Duodenal mucosa (tissue), 2 donors: ENCODE measurements around the gene CNTNAP2.
"Not testable (repeated sequence)": the region's sequence is repeated elsewhere in the genome, so short reads cannot be mapped to it uniquely, and the experiment has no call there.

Experiments
- H3K27ac ChIP-seq: one replicate; pipeline ENCODE4 v1.7.0; 2013; ENCODE audit warnings: low read depth, low read length
- H3K27me3 ChIP-seq, 2 donors: one replicate each; pipeline ENCODE4 v1.7.0; 2013; ENCODE audit warnings: low read length in 2 of 2, control low read depth in 1 of 2; ENCODE audit not compliant: insufficient read depth in 2 of 2, control insufficient read depth in 1 of 2
- H3K36me3 ChIP-seq, 2 donors: one replicate each; pipeline ENCODE4 v1.7.0; 2013; ENCODE audit warnings: low read length in 2 of 2, control low read depth in 1 of 2; ENCODE audit not compliant: insufficient read depth in 2 of 2, control insufficient read depth in 1 of 2
- H3K4me1 ChIP-seq, 2 donors: one replicate each; pipeline ENCODE4 v1.7.0; 2013; ENCODE audit warnings: low read length in 2 of 2, control low read depth in 1 of 2; ENCODE audit not compliant: insufficient read depth in 2 of 2, control insufficient read depth in 1 of 2
- H3K4me3 ChIP-seq, 2 donors: one replicate each; pipeline ENCODE4 v1.7.0; 2013; ENCODE audit warnings: low read length in 2 of 2, low read depth in 1 of 2
- H3K9ac ChIP-seq, 2 donors: one replicate each; pipeline ENCODE4 v1.7.0; 2013; ENCODE audit warnings: low read length in 2 of 2, low read depth in 1 of 2
- H3K9me3 ChIP-seq, 2 donors: one replicate each; pipeline ENCODE4 v1.7.0; 2013; ENCODE audit warnings: low read length in 2 of 2, control low read depth in 1 of 2; ENCODE audit not compliant: control insufficient read depth in 1 of 2

CNTNAP2 gene

GRCh38 chr7:148302436-148302835 is 2185.8 kb downstream of the CNTNAP2 start:
- H3K4me3 ChIP-seq, H3K27ac ChIP-seq, H3K9ac ChIP-seq, H3K9me3 ChIP-seq, H3K36me3 ChIP-seq, H3K27me3 ChIP-seq: not testable (repeated sequence)
- H3K4me1 ChIP-seq: peaks cover 0 to 12% of the 10 kb centered on the region in 2 donors

- H3K27ac ChIP-seq: no peak overlapping the region
- H3K4me1 ChIP-seq: peaks cover 0 to 12% of the 10 kb centered on the region in 2 donors
- no peaks in the 10 kb centered on the region for H3K36me3 ChIP-seq
- H3K27me3 ChIP-seq: no peaks in the 10 kb centered on the region
- H3K9ac ChIP-seq: no peak overlapping the region
- no peak overlapping the region for H3K4me3 ChIP-seq
- no peaks in the 10 kb centered on the region for H3K9me3 ChIP-seq
Observed at GRCh38 chr7:148303295-148304082, 2186.9 kb downstream of the CNTNAP2 start.

- no peaks in the 10 kb centered on the region for H3K9me3 ChIP-seq
- H3K36me3 ChIP-seq: no peaks in the 10 kb centered on the region
- no peaks in the 10 kb centered on the region for H3K27me3 ChIP-seq
- H3K4me1 ChIP-seq: peaks cover 0 to 12% of the 10 kb centered on the region in 2 donors
- H3K9ac ChIP-seq: no peak overlapping the region
- H3K4me3 ChIP-seq: no peak overlapping the region
- no peak overlapping the region for H3K27ac ChIP-seq
Observed at GRCh38 chr7:148304083-148304335, 2187.4 kb downstream of the CNTNAP2 start.

- no peak overlapping the region for H3K27ac ChIP-seq
- no peak overlapping the region for H3K9ac ChIP-seq
- H3K4me3 ChIP-seq: no peak overlapping the region
- H3K9me3 ChIP-seq: no peaks in the 10 kb centered on the region
- no peaks in the 10 kb centered on the region for H3K36me3 ChIP-seq
- H3K4me1 ChIP-seq: peaks cover 0 to 9% of the 10 kb centered on the region in 2 donors
- no peaks in the 10 kb centered on the region for H3K27me3 ChIP-seq
Observed at GRCh38 chr7:148304456-148304855, 2187.9 kb downstream of the CNTNAP2 start.

- Histone ChIP-seq H3K4me3 (no peak overlapping the region), H3K27ac (no peak overlapping the region), H3K36me3 (no peaks in the 10 kb centered on the region), H3K4me1 (peaks cover 0 to 7% of the 10 kb centered on the region in 2 donors), H3K27me3 (no peaks in the 10 kb centered on the region), H3K9ac (no peak overlapping the region), H3K9me3 (no peaks in the 10 kb centered on the region)
Observed at GRCh38 chr7:148306759-148307158, 2190.2 kb downstream of the CNTNAP2 start.

GRCh38 chr7:148318102-148318811 is 2201.7 kb downstream of the CNTNAP2 start:
- no peaks in the 10 kb centered on the region for H3K9me3 ChIP-seq
- H3K9ac ChIP-seq: no peak overlapping the region
- H3K36me3 ChIP-seq: no peaks in the 10 kb centered on the region
- no peak overlapping the region for H3K4me3 ChIP-seq
- no peaks in the 10 kb centered on the region for H3K27me3 ChIP-seq
- H3K27ac ChIP-seq: no peak overlapping the region
- peaks cover 11 to 13% of the 10 kb centered on the region in 2 donors for H3K4me1 ChIP-seq

- Histone ChIP-seq H3K27ac (no peak overlapping the region), H3K9ac (no peak overlapping the region), H3K4me3 (no peak overlapping the region), H3K36me3 (no peaks in the 10 kb centered on the region), H3K4me1 (peaks cover 11 to 13% of the 10 kb centered on the region in 2 donors), H3K27me3 (no peaks in the 10 kb centered on the region), H3K9me3 (no peaks in the 10 kb centered on the region)
Observed at GRCh38 chr7:148318838-148319237, 2202.2 kb downstream of the CNTNAP2 start.

GRCh38 chr7:148319316-148319808 is 2202.8 kb downstream of the CNTNAP2 start:
- no peaks in the 10 kb centered on the region for H3K27me3 ChIP-seq
- peaks cover 11 to 13% of the 10 kb centered on the region in 2 donors for H3K4me1 ChIP-seq
- no peaks in the 10 kb centered on the region for H3K36me3 ChIP-seq
- no peak overlapping the region for H3K4me3 ChIP-seq
- H3K9ac ChIP-seq: no peak overlapping the region
- H3K9me3 ChIP-seq: no peaks in the 10 kb centered on the region
- no peak overlapping the region for H3K27ac ChIP-seq

GRCh38 chr7:148325208-148325607 is 2208.6 kb downstream of the CNTNAP2 start:
- H3K4me3 ChIP-seq: no peak overlapping the region
- no peak overlapping the region for H3K9ac ChIP-seq
- H3K9me3 ChIP-seq: no peaks in the 10 kb centered on the region
- no peak overlapping the region for H3K27ac ChIP-seq
- no peaks in the 10 kb centered on the region for H3K4me1 ChIP-seq
- H3K27me3 ChIP-seq: peaks cover 0 to 3% of the 10 kb centered on the region in 2 donors
- no peaks in the 10 kb centered on the region for H3K36me3 ChIP-seq

GRCh38 chr7:148327379-148327778 is 2210.8 kb downstream of the CNTNAP2 start:
- no peak overlapping the region for H3K4me3 ChIP-seq
- no peak overlapping the region for H3K27ac ChIP-seq
- peaks cover 0 to 3% of the 10 kb centered on the region in 2 donors for H3K27me3 ChIP-seq
- H3K36me3 ChIP-seq: no peaks in the 10 kb centered on the region
- H3K9ac ChIP-seq: no peak overlapping the region
- H3K4me1 ChIP-seq: no peaks in the 10 kb centered on the region
- H3K9me3 ChIP-seq: peaks cover 0 to 6% of the 10 kb centered on the region in 2 donors
